Upper lobe of left lung (tissue), 4 donors: ENCODE measurements around the gene CCDC110.

Source experiments
- CTCF ChIP-seq, 6 experiments: fragments of 450-650 bp in 4 of 6; fragments of 200-600 bp in 2 of 6; sonication (generic) in 2 of 6; IDR thresholded peaks; one replicate each; pipeline ENCODE4 v1.5.1; 2016 to 2019; ENCODE audit warnings: antibody characterized with exemption in 6 of 6
- EP300 ChIP-seq, 4 donors: sonication (generic); formaldehyde crosslinking; IDR thresholded peaks; one replicate each; pipeline ENCODE4 v1.5.1; 2017; ENCODE audit warnings: antibody characterized with exemption in 4 of 4, control low read depth in 2 of 4
- POLR2A ChIP-seq, 4 donors: fragments of 450-650 bp; IDR thresholded peaks; one replicate each; pipeline ENCODE4 v1.5.1; 2016 to 2017; ENCODE audit warnings: antibody characterized with exemption in 4 of 4, mild to moderate bottlenecking in 2 of 4

- TF ChIP-seq CTCF (IDR thresholded peaks at IDR 0.05) (no peak), POLR2A (IDR thresholded peaks at IDR 0.05) (no peak), EP300 (IDR thresholded peaks at IDR 0.05) (no peak)
Observed at GRCh38 chr4:185416955-185417354, 54.6 kb downstream of the CCDC110 start.
